ENCODE data around the gene GRM8.

DNA sequence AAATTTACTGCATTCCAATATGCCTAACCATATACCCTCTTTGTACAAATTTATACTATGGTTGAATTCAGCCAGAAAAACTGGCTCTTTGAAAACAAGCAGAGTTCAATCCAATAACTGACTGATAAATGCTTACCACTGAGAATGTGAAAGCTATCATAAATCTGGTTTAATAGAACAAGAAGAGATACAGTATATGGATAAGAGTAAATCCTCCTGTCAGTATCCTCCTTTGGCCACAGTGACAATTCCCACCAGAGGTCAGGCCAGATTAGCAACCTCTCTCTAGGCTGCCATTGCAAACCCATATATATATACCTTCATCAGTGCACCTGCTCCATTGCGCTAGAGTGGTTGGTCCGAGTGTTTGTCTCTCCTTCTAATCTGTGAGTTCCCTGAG lies 647.2 kb downstream of the GRM8 start:
- TF ChIP-seq CTCF (IDR thresholded peaks at IDR 0.05; ENCODE audit: low read depth, low read length, poor library complexity, severe bottlenecking) (no peak), EZH2phosphoT487 (IDR thresholded peaks at IDR 0.05; ENCODE audit: borderline replicate concordance, low read length) (no peak)
